ENCODE data around the gene SRSF2.
"Not testable (repeated sequence)": the region's sequence is repeated elsewhere in the genome, so short reads cannot be mapped to it uniquely, and the experiment has no call there.

Gene SRSF2

GRCh38 chr17:76714822-76715495, 22.2 kb downstream of the SRSF2 start:
- Histone ChIP-seq H3K36me3 (ENCODE audit: control insufficient read depth, low read depth, low read length) (peaks cover 31% of the 10 kb centered on the region), H3K9ac (ENCODE audit: low read length) (no peak overlapping the region), H3K4me3 (ENCODE audit: low read length) (no peak overlapping the region), H3K9me3 (ENCODE audit: control insufficient read depth, low read depth, low read length) (no peaks in the 10 kb centered on the region), H3K27ac (ENCODE audit: low read length) (no peak overlapping the region), H3K4me1 (ENCODE audit: control insufficient read depth, low read depth, low read length) (peaks cover 7% of the 10 kb centered on the region), H3K27me3 (ENCODE audit: control insufficient read depth, insufficient read depth, low read length) (peaks cover 3% of the 10 kb centered on the region)

GRCh38 chr17:76714336-76714735, 22.8 kb downstream of the SRSF2 start:
- H3K9me3 ChIP-seq (ENCODE audit: control insufficient read depth, low read depth, low read length): no peaks in the 10 kb centered on the region
- peaks cover 24% of the 10 kb centered on the region for H3K36me3 ChIP-seq (ENCODE audit: control insufficient read depth, low read depth, low read length)
- H3K4me3 ChIP-seq (ENCODE audit: low read length): no peak overlapping the region
- no peak overlapping the region for H3K27ac ChIP-seq (ENCODE audit: low read length)
- H3K9ac ChIP-seq (ENCODE audit: low read length): no peak overlapping the region
- H3K4me1 ChIP-seq (ENCODE audit: control insufficient read depth, low read depth, low read length): peaks cover 12% of the 10 kb centered on the region
- H3K27me3 ChIP-seq (ENCODE audit: control insufficient read depth, insufficient read depth, low read length): peaks cover 9% of the 10 kb centered on the region

- H3K9ac ChIP-seq (ENCODE audit: low read length): no peak overlapping the region
- peaks cover 15% of the 10 kb centered on the region for H3K27me3 ChIP-seq (ENCODE audit: control insufficient read depth, insufficient read depth, low read length)
- no peaks in the 10 kb centered on the region for H3K9me3 ChIP-seq (ENCODE audit: control insufficient read depth, low read depth, low read length)
- H3K27ac ChIP-seq (ENCODE audit: low read length): no peak overlapping the region
- peaks cover 15% of the 10 kb centered on the region for H3K4me1 ChIP-seq (ENCODE audit: control insufficient read depth, low read depth, low read length)
- H3K36me3 ChIP-seq (ENCODE audit: control insufficient read depth, low read depth, low read length): peaks cover 19% of the 10 kb centered on the region
- H3K4me3 ChIP-seq (ENCODE audit: low read length): no peak overlapping the region
Observed at GRCh38 chr17:76713765-76714164, 23.4 kb downstream of the SRSF2 start.

GRCh38 chr17:76712321-76712720, 24.8 kb downstream of the SRSF2 start:
- H3K9me3 ChIP-seq (ENCODE audit: control insufficient read depth, low read depth, low read length); H3K27ac ChIP-seq (ENCODE audit: low read length); H3K9ac ChIP-seq (ENCODE audit: low read length); H3K4me3 ChIP-seq (ENCODE audit: low read length): not testable (repeated sequence)
- Histone ChIP-seq H3K27me3 (ENCODE audit: control insufficient read depth, insufficient read depth, low read length) (peaks cover 21% of the 10 kb centered on the region), H3K36me3 (ENCODE audit: control insufficient read depth, low read depth, low read length) (peaks cover 11% of the 10 kb centered on the region), H3K4me1 (ENCODE audit: control insufficient read depth, low read depth, low read length) (peaks cover 24% of the 10 kb centered on the region)

GRCh38 chr17:76710863-76711611, 26.1 kb downstream of the SRSF2 start, which contains the start of gene MXRA7:
Gene MXRA7 (minus strand): TSS chr17:76710965. CDS start chr17:76710946, 19 bp downstream.
- peaks cover 5% of the 10 kb centered on the region for H3K36me3 ChIP-seq (ENCODE audit: control insufficient read depth, low read depth, low read length)
- peaks cover 21% of the 10 kb centered on the region for H3K27me3 ChIP-seq (ENCODE audit: control insufficient read depth, insufficient read depth, low read length)
- H3K9me3 ChIP-seq (ENCODE audit: control insufficient read depth, low read depth, low read length): no peaks in the 10 kb centered on the region
- H3K9ac ChIP-seq (ENCODE audit: low read length): peak within 1 kb of the TSS; percentile 51
- H3K27ac ChIP-seq (ENCODE audit: low read length): no peak within 1 kb of the TSS
- H3K4me3 ChIP-seq (ENCODE audit: low read length): peak within 1 kb of the TSS; percentile 57
- peaks cover 24% of the 10 kb centered on the region for H3K4me1 ChIP-seq (ENCODE audit: control insufficient read depth, low read depth, low read length)

GRCh38 chr17:76709951-76710862, 26.9 kb downstream of the SRSF2 start:
- Histone ChIP-seq H3K9ac (ENCODE audit: low read length) (peak overlapping the region; percentile 51), H3K4me3 (ENCODE audit: low read length) (peak overlapping the region; percentile 57), H3K4me1 (ENCODE audit: control insufficient read depth, low read depth, low read length) (peaks cover 24% of the 10 kb centered on the region), H3K27me3 (ENCODE audit: control insufficient read depth, insufficient read depth, low read length) (peaks cover 21% of the 10 kb centered on the region)
- not testable (repeated sequence) for H3K27ac ChIP-seq (ENCODE audit: low read length); H3K36me3 ChIP-seq (ENCODE audit: control insufficient read depth, low read depth, low read length); H3K9me3 ChIP-seq (ENCODE audit: control insufficient read depth, low read depth, low read length)

GRCh38 chr17:76709077-76709950, 27.8 kb downstream of the SRSF2 start:
- Histone ChIP-seq H3K4me1 (ENCODE audit: control insufficient read depth, low read depth, low read length) (peaks cover 24% of the 10 kb centered on the region), H3K27ac (ENCODE audit: low read length) (no peak overlapping the region), H3K36me3 (ENCODE audit: control insufficient read depth, low read depth, low read length) (no peaks in the 10 kb centered on the region), H3K9ac (ENCODE audit: low read length) (peak overlapping the region; percentile 51), H3K27me3 (ENCODE audit: control insufficient read depth, insufficient read depth, low read length) (peaks cover 21% of the 10 kb centered on the region), H3K9me3 (ENCODE audit: control insufficient read depth, low read depth, low read length) (no peaks in the 10 kb centered on the region), H3K4me3 (ENCODE audit: low read length) (peak overlapping the region; percentile 57)

- Histone ChIP-seq H3K27ac (ENCODE audit: low read length) (no peak overlapping the region), H3K4me1 (ENCODE audit: control insufficient read depth, low read depth, low read length) (peaks cover 24% of the 10 kb centered on the region)
Observed at GRCh38 chr17:76707985-76708807, 28.9 kb downstream of the SRSF2 start.

GRCh38 chr17:76706817-76707216, 30.3 kb downstream of the SRSF2 start:
- no peaks in the 10 kb centered on the region for H3K36me3 ChIP-seq (ENCODE audit: control insufficient read depth, low read depth, low read length)
- H3K4me3 ChIP-seq (ENCODE audit: low read length): no peak overlapping the region
- peaks cover 21% of the 10 kb centered on the region for H3K27me3 ChIP-seq (ENCODE audit: control insufficient read depth, insufficient read depth, low read length)
- peaks cover 27% of the 10 kb centered on the region for H3K4me1 ChIP-seq (ENCODE audit: control insufficient read depth, low read depth, low read length)
- H3K27ac ChIP-seq (ENCODE audit: low read length): no peak overlapping the region
- H3K9me3 ChIP-seq (ENCODE audit: control insufficient read depth, low read depth, low read length): no peaks in the 10 kb centered on the region
- no peak overlapping the region for H3K9ac ChIP-seq (ENCODE audit: low read length)

More at GRCh38 chr17:76707985-76708807, 28.9 kb downstream of the SRSF2 start:
- H3K9ac ChIP-seq (ENCODE audit: low read length): no peak overlapping the region
- H3K27me3 ChIP-seq (ENCODE audit: control insufficient read depth, insufficient read depth, low read length): peaks cover 21% of the 10 kb centered on the region
- H3K36me3 ChIP-seq (ENCODE audit: control insufficient read depth, low read depth, low read length): no peaks in the 10 kb centered on the region
- no peaks in the 10 kb centered on the region for H3K9me3 ChIP-seq (ENCODE audit: control insufficient read depth, low read depth, low read length)
- peak overlapping the region; percentile 6 for H3K4me3 ChIP-seq (ENCODE audit: low read length)

GRCh38 chr17:76704805-76705204, 32.3 kb downstream of the SRSF2 start:
- H3K27me3 ChIP-seq (ENCODE audit: control insufficient read depth, insufficient read depth, low read length): peaks cover 16% of the 10 kb centered on the region
- H3K4me1 ChIP-seq (ENCODE audit: control insufficient read depth, low read depth, low read length): peaks cover 28% of the 10 kb centered on the region
- H3K27ac ChIP-seq (ENCODE audit: low read length): no peak overlapping the region
- H3K36me3 ChIP-seq (ENCODE audit: control insufficient read depth, low read depth, low read length): no peaks in the 10 kb centered on the region
- H3K4me3 ChIP-seq (ENCODE audit: low read length): no peak overlapping the region
- no peaks in the 10 kb centered on the region for H3K9me3 ChIP-seq (ENCODE audit: control insufficient read depth, low read depth, low read length)
- no peak overlapping the region for H3K9ac ChIP-seq (ENCODE audit: low read length)
